BLaER1 (cell line): Measurements from ENCODE around the gene MAP3K21.

Experiments used
- H3K27ac ChIP-seq: shearing (Covaris generic); formaldehyde crosslinking; 2 replicates; pipeline ENCODE4 v1.8.1; 2022
- H3K27me3 ChIP-seq: shearing (Covaris generic); formaldehyde crosslinking; 2 replicates; pipeline ENCODE4 v1.8.1; 2022
- H3K36me3 ChIP-seq: shearing (Covaris generic); formaldehyde crosslinking; 2 replicates; pipeline ENCODE4 v1.8.1; 2022
- H3K4me1 ChIP-seq: shearing (Covaris generic); formaldehyde crosslinking; 2 replicates; pipeline ENCODE4 v1.8.1; 2022
- H3K4me2 ChIP-seq: shearing (Covaris generic); formaldehyde crosslinking; 2 replicates; pipeline ENCODE4 v1.8.1; 2022
- H3K4me3 ChIP-seq: shearing (Covaris generic); formaldehyde crosslinking; 2 replicates; pipeline ENCODE4 v1.8.1; 2022
- H3K9ac ChIP-seq: shearing (Covaris generic); formaldehyde crosslinking; 2 replicates; pipeline ENCODE4 v1.8.1; 2022
- H3K9me3 ChIP-seq: shearing (Covaris generic); formaldehyde crosslinking; 2 replicates; pipeline ENCODE4 v1.8.1; 2022
- H4K20me1 ChIP-seq: shearing (Covaris generic); formaldehyde crosslinking; 2 replicates; pipeline ENCODE4 v1.8.1; 2022
- Cebpa-rat ChIP-seq: shearing (Covaris generic); IDR thresholded peaks from 2 replicates; pipeline ENCODE4 v1.8.1; 2022

The MAP3K21 gene

DNA sequence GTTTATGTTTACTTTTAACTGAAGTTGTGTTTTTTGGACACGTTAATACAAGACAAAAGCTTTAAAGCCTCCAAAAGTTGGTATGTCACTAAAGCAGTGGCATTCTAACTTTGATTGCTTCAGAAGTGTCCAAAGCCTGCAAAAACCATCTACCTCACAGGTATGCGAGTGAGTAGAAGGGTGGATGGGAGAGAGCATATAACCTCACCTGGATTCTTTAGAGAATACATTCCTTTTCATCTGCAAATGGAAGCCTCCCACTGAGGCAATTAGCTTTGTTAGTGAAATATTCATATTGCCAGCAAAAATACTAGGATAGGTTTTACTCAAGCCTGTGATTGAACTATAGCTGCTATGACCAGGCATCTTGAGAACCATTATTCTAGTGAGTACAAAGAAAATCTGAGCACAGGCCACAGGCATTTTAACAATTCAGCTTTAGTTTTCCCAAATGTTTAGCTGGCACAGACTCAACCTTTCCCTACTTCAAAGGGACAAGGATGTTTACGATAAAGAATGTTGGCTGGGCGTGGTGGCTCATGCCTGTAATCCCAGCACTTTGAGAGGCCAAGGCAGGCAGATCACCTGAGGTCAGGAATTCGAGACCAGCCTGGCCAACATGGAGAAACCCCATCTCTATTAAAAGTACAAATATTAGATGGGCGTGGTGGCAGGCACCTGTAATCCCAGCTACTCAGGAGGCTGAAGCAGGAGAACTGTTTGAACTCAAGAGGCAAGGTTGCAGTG, 39.7 kb downstream of the MAP3K21 start:
- H3K4me3 ChIP-seq: no peak overlapping the region
- H3K4me2 ChIP-seq: no peak overlapping the region
- TF ChIP-seq Cebpa-rat: no peak

DNA sequence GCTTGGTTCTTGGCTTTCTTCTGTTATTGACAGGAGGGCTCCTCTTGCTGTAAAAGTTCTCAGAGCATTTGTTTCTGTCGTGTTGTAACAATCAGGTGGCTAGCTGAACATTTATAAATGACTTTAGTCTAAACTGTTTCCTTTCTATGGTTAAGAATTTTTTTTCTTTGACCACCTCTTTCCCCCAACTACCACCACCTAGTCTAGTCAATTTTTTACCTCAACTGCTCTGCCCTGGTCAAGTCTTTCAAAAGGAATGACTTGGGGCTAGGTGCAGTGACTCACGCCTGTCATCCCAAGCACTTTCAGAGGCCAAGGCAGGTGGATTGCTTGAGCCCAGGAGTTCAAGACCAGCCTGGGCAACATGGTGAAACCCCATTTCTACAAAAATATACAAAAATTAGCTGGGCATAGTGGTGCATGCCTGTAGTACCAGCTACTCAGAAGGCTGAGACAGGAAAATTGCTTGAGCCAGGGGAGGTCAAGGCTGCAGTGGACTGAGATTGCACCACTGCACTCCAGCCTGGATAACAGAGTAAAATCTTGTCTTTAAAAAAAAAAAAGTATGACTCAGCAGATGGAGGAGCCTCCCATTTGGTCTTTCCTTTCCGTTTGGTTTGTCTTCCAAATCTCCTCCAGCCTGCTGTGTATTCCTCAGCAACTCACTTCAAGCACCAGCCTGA, 40.7 kb downstream of the MAP3K21 start:
- no peaks in the 10 kb centered on the region for H3K27me3 ChIP-seq
- H3K9ac ChIP-seq: no peak overlapping the region
- H3K4me1 ChIP-seq: no peaks in the 10 kb centered on the region
- no peaks in the 10 kb centered on the region for H4K20me1 ChIP-seq
- no peaks in the 10 kb centered on the region for H3K9me3 ChIP-seq
- TF ChIP-seq Cebpa-rat: no peak
- no peak overlapping the region for H3K4me2 ChIP-seq
- H3K36me3 ChIP-seq: 0 out of 2 replicates have a peak, but pooled peaks cover 7% of the 10 kb centered on the region
- no peak overlapping the region for H3K4me3 ChIP-seq
- no peak overlapping the region for H3K27ac ChIP-seq

More for the DNA sequence above, 39.7 kb downstream of the MAP3K21 start:
- H3K4me1 ChIP-seq: no peaks in the 10 kb centered on the region
- H3K9ac ChIP-seq: no peak overlapping the region
- H3K27me3 ChIP-seq: no peaks in the 10 kb centered on the region
- H3K27ac ChIP-seq: no peak overlapping the region
- H3K9me3 ChIP-seq: no peaks in the 10 kb centered on the region
- H4K20me1 ChIP-seq: no peaks in the 10 kb centered on the region
- H3K36me3 ChIP-seq: 0 out of 2 replicates have a peak, but pooled peaks cover 3% of the 10 kb centered on the region

DNA sequence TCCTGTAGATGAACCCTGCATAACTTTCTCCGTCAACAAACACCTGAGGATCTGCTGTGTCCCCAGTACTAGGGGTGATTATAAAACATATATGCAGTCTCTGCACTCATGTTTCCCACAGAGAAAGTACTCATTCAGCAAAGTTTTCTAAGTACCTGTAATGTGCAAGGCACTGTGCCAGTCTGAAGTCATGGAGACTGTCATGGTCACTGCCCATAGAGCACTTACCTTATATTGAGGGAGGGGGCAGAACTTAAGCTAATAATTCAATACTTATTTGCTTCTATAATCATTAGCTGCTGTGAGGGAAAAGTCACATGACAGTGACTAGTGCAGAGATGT, 41.2 kb downstream of the MAP3K21 start:
- Histone ChIP-seq H3K27ac (no peak overlapping the region), H3K9me3 (no peaks in the 10 kb centered on the region), H3K4me1 (no peaks in the 10 kb centered on the region), H3K9ac (no peak overlapping the region), H3K4me3 (no peak overlapping the region), H4K20me1 (no peaks in the 10 kb centered on the region), H3K4me2 (no peak overlapping the region), H3K36me3 (0 out of 2 replicates have a peak, but pooled peaks cover 10% of the 10 kb centered on the region), H3K27me3 (no peaks in the 10 kb centered on the region)
- no peak for TF ChIP-seq Cebpa-rat

DNA sequence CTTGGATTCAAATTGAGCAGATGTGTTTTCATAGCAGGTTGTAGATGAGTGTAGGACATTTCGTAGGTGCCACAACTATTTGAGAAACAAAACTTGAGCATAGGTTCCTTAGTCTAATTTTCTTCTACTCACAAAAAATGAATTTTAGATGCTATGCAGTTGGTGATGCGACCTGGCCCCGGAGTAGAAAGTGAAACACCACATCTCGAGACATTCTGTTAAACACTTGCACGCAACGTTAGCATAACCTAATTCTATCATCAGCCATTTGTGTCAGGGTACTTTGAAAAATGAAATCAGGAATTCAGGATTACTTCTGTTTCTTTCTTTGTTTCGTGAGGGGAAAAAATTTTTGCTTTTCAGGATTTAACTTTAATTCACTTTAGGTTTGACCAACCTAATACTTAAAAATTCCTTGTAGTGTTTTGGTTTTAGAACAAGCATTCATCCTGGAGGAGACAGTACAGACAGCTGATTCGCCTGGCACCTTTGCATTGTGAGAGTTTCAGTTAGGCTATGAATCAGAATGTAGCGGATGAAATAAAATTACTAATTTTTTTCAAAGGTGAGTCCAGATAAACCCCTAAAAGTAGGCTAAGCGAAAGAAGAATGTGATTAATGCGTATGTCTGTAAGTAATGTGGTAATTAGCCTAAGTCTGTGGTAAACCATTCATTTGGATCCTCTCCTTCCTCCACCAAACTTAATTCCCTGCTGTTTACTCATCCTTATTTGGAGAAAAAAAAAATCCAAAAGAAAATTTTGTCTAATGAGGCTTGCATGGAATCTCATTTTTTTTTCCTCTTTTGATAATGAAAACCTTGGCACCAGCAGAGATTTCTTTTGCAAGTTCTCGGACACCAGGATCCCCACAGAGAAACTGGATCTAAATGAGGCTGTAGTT, 44.9 kb downstream of the MAP3K21 start:
- H3K9me3 ChIP-seq: no peaks in the 10 kb centered on the region
- TF ChIP-seq Cebpa-rat: no peak
- H3K36me3 ChIP-seq: 0 out of 2 replicates have a peak, but pooled peaks cover 10% of the 10 kb centered on the region
- no peak overlapping the region for H3K27ac ChIP-seq
- no peaks in the 10 kb centered on the region for H3K4me1 ChIP-seq
- no peaks in the 10 kb centered on the region for H3K27me3 ChIP-seq
- no peaks in the 10 kb centered on the region for H4K20me1 ChIP-seq
- no peak overlapping the region for H3K9ac ChIP-seq
- no peak overlapping the region for H3K4me3 ChIP-seq
- H3K4me2 ChIP-seq: no peak overlapping the region

DNA sequence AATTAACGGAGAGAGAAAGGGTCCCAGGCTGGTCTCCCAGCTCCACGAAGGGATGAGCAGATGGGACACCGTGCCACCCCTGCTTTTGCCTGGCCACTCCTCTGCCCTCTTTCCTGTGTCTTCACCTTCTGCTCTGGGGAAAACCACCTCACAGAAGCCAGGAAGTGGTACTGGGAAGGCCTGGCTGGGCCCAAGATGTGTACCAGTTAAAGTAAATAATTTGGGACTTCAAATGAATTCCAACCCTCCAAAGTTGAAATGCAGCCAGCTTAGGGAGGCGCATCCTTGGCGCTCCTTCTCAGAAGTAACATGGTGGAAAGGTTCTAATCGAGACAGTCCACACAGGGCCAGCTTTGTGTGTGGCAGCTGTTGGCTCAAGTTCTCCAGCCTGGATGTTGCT, 45.7 kb downstream of the MAP3K21 start:
- no peak overlapping the region for H3K4me2 ChIP-seq
- no peak overlapping the region for H3K9ac ChIP-seq
- 0 out of 2 replicates have a peak, but pooled peaks cover 10% of the 10 kb centered on the region for H3K36me3 ChIP-seq
- no peaks in the 10 kb centered on the region for H3K9me3 ChIP-seq
- no peaks in the 10 kb centered on the region for H3K27me3 ChIP-seq
- H4K20me1 ChIP-seq: no peaks in the 10 kb centered on the region
- H3K4me3 ChIP-seq: no peak overlapping the region
- no peaks in the 10 kb centered on the region for H3K4me1 ChIP-seq
- H3K27ac ChIP-seq: no peak overlapping the region
- no peak for TF ChIP-seq Cebpa-rat

DNA sequence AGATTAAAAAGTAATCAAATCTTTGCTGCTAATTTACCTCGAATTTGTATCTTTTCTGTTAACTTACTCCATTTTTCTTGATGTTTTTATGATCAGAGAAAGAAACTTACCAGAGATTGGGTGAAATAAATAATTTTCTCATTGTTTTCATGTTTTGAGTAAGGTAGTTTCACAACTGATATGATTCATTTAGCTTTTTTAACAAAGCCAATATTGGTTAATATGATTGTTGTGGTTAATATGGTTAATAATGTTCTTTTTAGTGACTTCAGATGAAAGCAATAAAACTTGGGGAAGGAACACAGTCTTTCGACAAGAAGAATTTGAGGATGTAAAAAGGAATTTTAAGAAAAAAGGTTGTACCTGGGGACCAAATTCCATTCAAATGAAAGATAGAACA, 48.1 kb downstream of the MAP3K21 start:
- H3K4me3 ChIP-seq: no peak overlapping the region
- H3K4me1 ChIP-seq: no peaks in the 10 kb centered on the region
- peaks cover 16% of the 10 kb centered on the region; the same call in 1 of the 2 replicates for H3K36me3 ChIP-seq
- no peaks in the 10 kb centered on the region for H3K27me3 ChIP-seq
- H3K9ac ChIP-seq: no peak overlapping the region
- no peaks in the 10 kb centered on the region for H4K20me1 ChIP-seq
- no peaks in the 10 kb centered on the region for H3K9me3 ChIP-seq
- TF ChIP-seq Cebpa-rat: no peak
- no peak overlapping the region for H3K27ac ChIP-seq
- no peak overlapping the region for H3K4me2 ChIP-seq

DNA sequence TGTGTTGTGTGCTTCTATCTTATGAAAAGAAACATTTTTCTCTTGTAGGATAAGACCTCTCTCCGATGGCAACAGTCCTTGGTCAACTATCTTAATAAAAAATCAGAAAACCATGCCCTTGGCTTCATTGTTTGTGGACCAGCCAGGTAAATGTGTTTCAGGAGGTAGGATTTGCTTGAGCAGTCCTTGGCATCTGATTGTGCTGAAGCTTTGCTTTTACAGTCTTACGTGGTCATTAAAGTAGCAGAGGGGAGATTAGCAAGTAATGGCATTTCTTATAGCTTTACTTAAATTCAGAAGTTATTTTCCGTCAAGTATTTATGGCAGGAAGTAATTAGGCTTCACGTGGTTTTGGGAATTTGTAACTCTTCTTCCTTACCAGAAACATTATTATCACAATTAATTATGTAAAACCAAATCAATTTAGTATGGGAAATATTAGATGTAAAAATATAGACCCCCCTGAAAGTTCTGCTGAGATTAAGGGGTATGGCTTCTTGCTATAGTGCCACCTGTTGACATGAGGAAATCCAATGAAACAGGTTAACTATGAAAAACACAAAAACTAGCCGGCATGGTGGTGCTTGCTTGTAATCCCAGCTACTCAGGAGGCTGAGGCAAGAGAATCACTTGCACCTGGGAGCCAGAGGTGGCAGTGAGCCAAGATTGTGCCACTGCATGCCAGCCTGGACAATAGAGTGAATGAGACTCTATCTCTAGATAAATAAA, 49.0 kb downstream of the MAP3K21 start:
- Histone ChIP-seq H3K9me3 (no peaks in the 10 kb centered on the region), H3K27ac (no peak overlapping the region)
- no peak for TF ChIP-seq Cebpa-rat

DNA sequence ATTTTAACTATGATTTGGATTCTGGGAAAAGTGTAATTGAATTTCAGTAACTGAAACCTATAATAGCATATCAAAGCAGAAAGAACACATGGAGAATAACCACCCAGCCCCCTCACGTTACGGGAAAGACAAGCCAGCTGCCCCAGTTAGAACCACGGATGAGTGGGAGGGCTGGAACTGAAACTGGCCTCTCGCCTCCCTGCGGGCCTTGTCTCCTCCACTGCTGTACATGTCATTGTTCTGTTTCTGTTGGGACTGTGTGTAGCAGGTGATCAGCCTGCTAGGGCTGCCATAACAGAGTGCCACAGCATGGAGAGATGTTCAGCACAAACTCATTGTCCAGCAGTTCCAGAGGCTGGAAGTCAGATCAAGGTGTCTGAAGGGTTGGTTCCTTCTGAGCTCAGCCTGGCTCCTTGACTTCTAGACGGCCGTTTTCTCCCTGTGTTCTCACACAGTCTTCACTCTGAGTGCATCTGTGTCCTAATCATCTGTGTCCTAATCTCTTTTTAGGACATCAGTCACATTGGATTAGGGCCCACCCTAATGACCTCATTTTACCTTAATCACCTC, 52.4 kb downstream of the MAP3K21 start:
- Histone ChIP-seq H3K9ac (no peak overlapping the region), H3K27ac (no peak overlapping the region), H3K9me3 (peaks cover 9% of the 10 kb centered on the region), H3K27me3 (no peaks in the 10 kb centered on the region), H3K4me3 (no peak overlapping the region), H3K4me2 (no peak overlapping the region), H3K4me1 (no peaks in the 10 kb centered on the region), H3K36me3 (peaks cover 16% of the 10 kb centered on the region), H4K20me1 (no peaks in the 10 kb centered on the region)
- TF ChIP-seq Cebpa-rat: no peak

More for the DNA sequence above, 49.0 kb downstream of the MAP3K21 start:
- Histone ChIP-seq H3K4me1 (no peaks in the 10 kb centered on the region), H3K36me3 (peaks cover 16% of the 10 kb centered on the region; the same call in 1 of the 2 replicates), H3K27me3 (no peaks in the 10 kb centered on the region), H3K4me3 (no peak overlapping the region), H3K4me2 (no peak overlapping the region), H4K20me1 (no peaks in the 10 kb centered on the region), H3K9ac (no peak overlapping the region)

DNA sequence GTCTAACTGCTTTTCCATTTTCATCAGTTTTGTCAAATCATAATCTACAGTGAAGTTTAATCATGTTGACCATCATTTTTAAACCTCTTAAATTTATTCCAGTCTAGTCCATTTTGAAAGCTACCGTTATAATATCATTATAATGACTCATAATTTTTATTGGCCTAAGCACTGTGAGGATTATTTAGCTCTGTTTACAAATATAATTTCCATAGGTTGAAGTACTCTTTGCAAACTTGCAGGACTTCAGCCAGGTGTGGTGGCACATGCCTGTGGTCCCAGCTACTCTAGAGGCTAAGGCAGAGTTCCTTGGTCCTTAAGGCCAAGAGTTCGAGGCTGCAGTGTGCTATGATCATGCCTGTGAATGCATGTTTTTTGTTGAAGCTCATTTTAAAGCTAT, 54.3 kb downstream of the MAP3K21 start:
- no peaks in the 10 kb centered on the region for H3K27me3 ChIP-seq
- H3K4me3 ChIP-seq: no peak overlapping the region
- peaks cover 9% of the 10 kb centered on the region for H3K9me3 ChIP-seq
- H3K36me3 ChIP-seq: peaks cover 16% of the 10 kb centered on the region
- H4K20me1 ChIP-seq: no peaks in the 10 kb centered on the region
- no peaks in the 10 kb centered on the region for H3K4me1 ChIP-seq
- TF ChIP-seq Cebpa-rat: no peak
- H3K9ac ChIP-seq: no peak overlapping the region
- no peak overlapping the region for H3K27ac ChIP-seq
- no peak overlapping the region for H3K4me2 ChIP-seq
